Fibroblast of villous mesenchyme (primary cell): ENCODE measurements around the gene R3HDM4. TPM values are rescaled to one million over a fixed set of nuclear protein-coding genes. Genes with fewer than 3 reads are reported as not detected.

ENCODE experiments used
- DNase-seq: peaks from one replicate; pipeline ENCODE4 v3.0.0-alpha.2; 2010; ENCODE audit warnings: low read depth
- H3K4me3 ChIP-seq: 2 replicates; pipeline ENCODE4 v1.5.1; 2011; ENCODE audit warnings: low read depth, mild to moderate bottlenecking, low read length
- total RNA-seq: library from RNA; depleted of rRNA; stranded (reverse); fragments of >200 nt; gene quantifications from 2 replicates; pipeline ENCODE4 v1.2.3, GENCODE V29; 2012
- TF ChIP-seq, protein P1 (sequence below): IDR thresholded peaks from 2 replicates; pipeline ENCODE4 v1.5.1; 2012; ENCODE audit warnings: low read depth, mild to moderate bottlenecking, low read length; ENCODE audit not compliant: insufficient read depth

The R3HDM4 gene
- total RNA-seq, 1 donor: 26.3 TPM

DNA sequence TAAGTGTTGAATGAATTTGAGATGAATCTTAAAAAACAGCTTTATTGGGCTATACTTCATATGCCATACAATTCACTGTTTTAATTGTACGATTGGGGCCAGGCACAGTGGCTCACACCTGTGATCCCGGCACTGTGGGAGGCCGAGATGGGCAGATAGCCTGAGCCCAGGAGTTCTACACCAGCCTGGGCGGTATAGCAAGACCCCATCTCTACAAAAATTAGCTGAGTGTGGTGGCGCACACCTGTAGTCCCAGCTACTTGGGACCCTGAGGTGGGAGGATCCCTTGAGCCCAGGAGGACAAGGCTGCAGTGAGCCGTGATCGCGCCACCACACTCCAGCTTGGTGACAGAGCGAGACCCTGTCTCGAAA lies 23.1 kb upstream of the R3HDM4 start:
- no peak overlapping the region for H3K4me3 ChIP-seq
- DNase-seq: no peak
- TF ChIP-seq, protein P1, sequence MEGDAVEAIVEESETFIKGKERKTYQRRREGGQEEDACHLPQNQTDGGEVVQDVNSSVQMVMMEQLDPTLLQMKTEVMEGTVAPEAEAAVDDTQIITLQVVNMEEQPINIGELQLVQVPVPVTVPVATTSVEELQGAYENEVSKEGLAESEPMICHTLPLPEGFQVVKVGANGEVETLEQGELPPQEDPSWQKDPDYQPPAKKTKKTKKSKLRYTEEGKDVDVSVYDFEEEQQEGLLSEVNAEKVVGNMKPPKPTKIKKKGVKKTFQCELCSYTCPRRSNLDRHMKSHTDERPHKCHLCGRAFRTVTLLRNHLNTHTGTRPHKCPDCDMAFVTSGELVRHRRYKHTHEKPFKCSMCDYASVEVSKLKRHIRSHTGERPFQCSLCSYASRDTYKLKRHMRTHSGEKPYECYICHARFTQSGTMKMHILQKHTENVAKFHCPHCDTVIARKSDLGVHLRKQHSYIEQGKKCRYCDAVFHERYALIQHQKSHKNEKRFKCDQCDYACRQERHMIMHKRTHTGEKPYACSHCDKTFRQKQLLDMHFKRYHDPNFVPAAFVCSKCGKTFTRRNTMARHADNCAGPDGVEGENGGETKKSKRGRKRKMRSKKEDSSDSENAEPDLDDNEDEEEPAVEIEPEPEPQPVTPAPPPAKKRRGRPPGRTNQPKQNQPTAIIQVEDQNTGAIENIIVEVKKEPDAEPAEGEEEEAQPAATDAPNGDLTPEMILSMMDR: no peak

GRCh38 chr19:934865-935479 lies 22.0 kb upstream of the R3HDM4 start:
- no peak overlapping the region for H3K4me3 ChIP-seq
- DNase-seq: peak; percentile 85
- TF ChIP-seq, protein P1: no peak

DNA sequence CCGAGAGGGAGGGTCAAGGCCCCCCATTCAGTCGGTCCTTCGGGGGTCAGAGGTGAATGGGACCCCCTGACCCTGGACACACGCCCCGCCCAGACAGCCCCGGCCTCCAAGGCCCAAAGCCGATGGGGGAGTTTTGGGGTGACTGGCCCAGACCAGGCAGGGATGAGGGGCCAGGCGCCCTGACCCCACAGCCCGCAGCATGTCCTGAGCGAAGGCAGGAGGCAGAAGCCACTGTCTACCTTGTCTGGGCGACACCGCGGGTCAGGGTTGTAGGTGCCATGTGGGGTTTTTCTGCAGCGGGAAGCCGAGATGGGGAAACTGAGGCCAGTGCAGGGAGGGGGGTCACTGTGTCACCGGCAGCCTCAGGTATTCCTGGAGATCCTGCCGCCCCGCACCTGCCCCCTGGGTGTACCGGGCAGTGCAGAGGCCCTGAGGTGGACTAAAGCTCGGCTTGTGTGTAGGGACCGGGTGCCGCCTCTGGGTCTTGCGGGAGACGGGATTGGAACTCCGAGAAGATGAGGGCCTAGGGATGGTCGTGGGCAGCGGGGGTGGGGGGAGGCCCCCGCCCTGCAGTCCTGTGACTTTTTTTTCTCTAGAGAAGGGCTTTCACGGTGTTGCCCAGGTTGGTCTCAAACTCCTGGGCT lies 21.3 kb upstream of the R3HDM4 start:
- DNase-seq: no peak

GRCh38 chr19:933553-933882 lies 20.5 kb upstream of the R3HDM4 start:
- H3K4me3 ChIP-seq: peak overlapping the region; percentile 49
- TF ChIP-seq, protein P1: no peak
- no peak for DNase-seq

More for the DNA sequence above, 21.3 kb upstream of the R3HDM4 start:
- TF ChIP-seq, protein P1: no peak
- H3K4me3 ChIP-seq: peak overlapping the region; percentile 49

DNA sequence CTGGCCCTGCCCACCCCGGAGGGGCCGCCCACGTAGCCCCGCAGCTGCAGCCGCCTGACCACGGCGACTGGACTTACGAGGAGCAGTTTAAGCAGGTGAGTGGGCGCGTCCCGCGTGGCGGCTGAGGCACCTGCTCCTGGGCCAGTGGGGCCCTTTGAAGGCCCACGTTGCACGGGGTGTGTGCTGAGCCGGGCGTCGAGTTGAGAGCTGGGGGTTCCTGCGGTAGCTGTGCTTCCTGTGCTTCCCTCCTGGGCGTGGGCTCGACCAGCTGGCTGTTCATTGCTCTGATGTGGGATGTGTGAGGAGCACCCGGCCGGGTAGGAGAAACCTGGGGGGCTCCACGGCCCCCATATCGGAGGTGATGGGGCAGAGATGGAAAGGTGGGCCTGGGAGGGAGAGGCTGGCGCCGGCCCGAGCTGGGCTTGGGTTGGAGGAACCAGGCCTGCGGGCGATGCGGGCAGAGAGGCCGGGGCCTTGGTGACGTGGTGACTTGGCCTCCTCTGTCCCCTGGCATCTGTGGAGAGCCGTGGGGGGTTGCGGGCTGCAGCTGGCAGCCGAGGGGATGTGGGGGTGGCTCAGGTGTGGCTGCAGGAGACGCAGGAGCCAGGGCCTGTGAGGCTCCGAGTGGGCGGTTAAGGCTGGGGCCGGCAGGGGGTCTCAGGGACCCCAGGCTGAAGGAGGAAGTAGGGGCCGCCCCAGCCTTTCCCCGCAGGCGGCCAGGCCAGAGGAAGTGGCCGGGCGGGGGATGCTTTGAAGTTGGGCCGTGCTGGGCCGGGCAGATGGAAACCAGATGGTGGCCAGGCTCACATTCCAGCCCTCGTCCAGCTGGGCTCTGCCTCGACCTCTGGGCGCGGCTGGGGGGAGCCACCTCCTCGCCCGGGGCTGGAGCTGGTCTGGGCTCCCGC lies 19.9 kb upstream of the R3HDM4 start:
- DNase-seq: peak; percentile 97
- peak overlapping the region; percentile 49 for H3K4me3 ChIP-seq
- TF ChIP-seq, protein P1: peak; percentile 22

- TF ChIP-seq, protein P1: no peak
- peak overlapping the region; percentile 6 for H3K4me3 ChIP-seq
- DNase-seq: no peak
Measured at GRCh38 chr19:931860-932647, 19.0 kb upstream of the R3HDM4 start.
